GM23338 (cell line): Measurements from ENCODE around the gene S1PR3. TPM values are rescaled to one million over a fixed set of nuclear protein-coding genes. Genes with fewer than 3 reads are reported as not detected.

ENCODE experiments used
- ATAC-seq: fragments of 200-7000 bp; cut with Tn5 transposase; 3 replicates; pipeline ENCODE4 v1.9.1; 2020
- DNase-seq: peaks from one replicate; pipeline ENCODE4 v3.0.0-alpha.2; 2015; ENCODE audit warnings: low spot score
- H2AFZ ChIP-seq: fragments of 200-600 bp; sonication (generic); 2 replicates; pipeline ENCODE4 v1.8.0; 2016; ENCODE audit warnings: antibody characterized with exemption, mild to moderate bottlenecking, moderate library complexity
- H3F3A ChIP-seq: fragments of 200-600 bp; sonication (generic); replicated peaks from 2 replicates; pipeline ENCODE4 v1.8.0; 2017; ENCODE audit warnings: antibody characterized with exemption, mixed run types, low read depth
- H3K27ac ChIP-seq: fragments of 200-600 bp; sonication (generic); 2 replicates; pipeline ENCODE4 v1.6.1; 2016; ENCODE audit warnings: low read depth
- H3K27me3 ChIP-seq: fragments of 200-600 bp; sonication (generic); 2 replicates; pipeline ENCODE4 v1.8.0; 2016; ENCODE audit warnings: mild to moderate bottlenecking, mixed run types, moderate library complexity; ENCODE audit not compliant: insufficient read depth
- H3K36me3 ChIP-seq: fragments of 200-600 bp; sonication (generic); 2 replicates; pipeline ENCODE4 v1.8.0; 2016; ENCODE audit warnings: mild to moderate bottlenecking; ENCODE audit not compliant: insufficient read depth
- H3K4me1 ChIP-seq: fragments of 200-600 bp; sonication (generic); 2 replicates; pipeline ENCODE4 v1.8.0; 2016; ENCODE audit warnings: mild to moderate bottlenecking, moderate library complexity; ENCODE audit not compliant: insufficient read depth
- H3K4me2 ChIP-seq: fragments of 200-600 bp; sonication (generic); 2 replicates; pipeline ENCODE4 v1.7.1; 2017; ENCODE audit warnings: mixed run types
- H3K4me3 ChIP-seq: fragments of 200-600 bp; sonication (generic); 2 replicates; pipeline ENCODE4 v1.6.1; 2016; ENCODE audit warnings: mixed run types
- H3K79me2 ChIP-seq: fragments of 200-600 bp; sonication (generic); replicated peaks from 2 replicates; pipeline ENCODE4 v1.8.0; 2017; ENCODE audit warnings: mild to moderate bottlenecking; ENCODE audit not compliant: insufficient read depth
- H3K9me2 ChIP-seq: fragments of 200-600 bp; sonication (generic); 2 replicates; pipeline ENCODE4 v1.8.0; 2017; ENCODE audit not compliant: insufficient read depth
- H4K20me1 ChIP-seq: fragments of 200-600 bp; sonication (generic); replicated peaks from 2 replicates; pipeline ENCODE4 v1.8.0; 2017; ENCODE audit warnings: mild to moderate bottlenecking; ENCODE audit not compliant: insufficient read depth
- H3K27ac Mint-ChIP-seq: 2 replicates; pipeline ENCODE4 v1.8.0; 2020; ENCODE audit warnings: inconsistent platforms, mild to moderate bottlenecking, moderate library complexity, mixed read lengths
- H3K27me3 Mint-ChIP-seq: 3 replicates; pipeline ENCODE4 v1.8.0; 2022; ENCODE audit warnings: low read depth, mild to moderate bottlenecking, moderate library complexity, mixed read lengths, inconsistent platforms; ENCODE audit not compliant: insufficient read depth, poor library complexity
- H3K36me3 Mint-ChIP-seq: 3 replicates; pipeline ENCODE4 v1.8.0; 2021; ENCODE audit warnings: low read depth, mild to moderate bottlenecking, inconsistent platforms, moderate library complexity, mixed read lengths
- H3K4me1 Mint-ChIP-seq: 3 replicates; pipeline ENCODE4 v1.8.0; 2020; ENCODE audit warnings: mild to moderate bottlenecking, inconsistent platforms, mixed read lengths
- H3K4me3 Mint-ChIP-seq: 3 replicates; pipeline ENCODE4 v1.8.0; 2021; ENCODE audit warnings: moderate library complexity, mild to moderate bottlenecking, inconsistent platforms, mixed read lengths
- H3K9me3 Mint-ChIP-seq: 3 replicates; pipeline ENCODE4 v1.8.0; 2020; ENCODE audit warnings: moderate library complexity, mild to moderate bottlenecking, inconsistent platforms, mixed read lengths
- CREB1 ChIP-seq: fragments of 250-450 bp; sonication (Bioruptor Pico); IDR thresholded peaks from 2 replicates; pipeline ENCODE4 v1.5.0; 2020; ENCODE audit warnings: low read depth, mild to moderate bottlenecking, moderate library complexity
- CTCF ChIP-seq, 2 experiments: fragments of 200-600 bp in 1 of 2; sonication (generic) in 1 of 2; conservative IDR thresholded peaks; 2 replicates each; pipeline versions ENCODE4 v1.5.1 to v1.6.1; 2016 to 2017; ENCODE audit warnings: antibody characterized with exemption in 2 of 2, low read depth in 2 of 2, mild to moderate bottlenecking in 2 of 2, moderate library complexity in 1 of 2
- ETS1 ChIP-seq: IDR thresholded peaks from 2 replicates; pipeline ENCODE4 v1.6.1; 2016; ENCODE audit warnings: antibody characterized with exemption
- EZH2 ChIP-seq: fragments of 200-600 bp; sonication (generic); IDR thresholded peaks from one replicate; pipeline ENCODE4 v1.8.0; 2017; ENCODE audit warnings: antibody characterized with exemption, mild to moderate bottlenecking, low read depth; ENCODE audit not compliant: unreplicated experiment
- EZH2phosphoT487 ChIP-seq: fragments of 200-600 bp; sonication (generic); IDR thresholded peaks from one replicate; pipeline ENCODE4 v1.8.1; 2018; ENCODE audit warnings: antibody characterized with exemption; ENCODE audit not compliant: unreplicated experiment
- JUNB ChIP-seq: IDR thresholded peaks from one replicate; pipeline ENCODE4 v1.6.1; 2016; ENCODE audit warnings: antibody characterized with exemption; ENCODE audit not compliant: unreplicated experiment
- NANOG ChIP-seq: IDR thresholded peaks from 2 replicates; pipeline ENCODE4 v1.6.1; 2016; ENCODE audit warnings: antibody characterized with exemption, borderline replicate concordance
- POLR2AphosphoS5 ChIP-seq: IDR thresholded peaks from 2 replicates; pipeline ENCODE4 v1.6.1; 2016; ENCODE audit warnings: antibody characterized with exemption, low read depth
- REST ChIP-seq: IDR thresholded peaks from one replicate; pipeline ENCODE4 v1.6.1; 2018; ENCODE audit warnings: antibody characterized with exemption; ENCODE audit not compliant: unreplicated experiment
- STAT1 ChIP-seq: IDR thresholded peaks from one replicate; pipeline ENCODE4 v1.6.1; 2016; ENCODE audit warnings: antibody characterized with exemption; ENCODE audit not compliant: unreplicated experiment
- ZNF114 ChIP-seq: fragments of 250-450 bp; sonication (Bioruptor Pico); IDR thresholded peaks from 2 replicates; pipeline ENCODE4 v1.5.0; 2020; ENCODE audit warnings: mild to moderate bottlenecking, moderate library complexity
- ZNF331 ChIP-seq: fragments of 250-450 bp; sonication (Bioruptor Pico); IDR thresholded peaks from 2 replicates; pipeline ENCODE4 v1.5.0; 2020; ENCODE audit warnings: low read depth, mild to moderate bottlenecking, moderate library complexity
- ZNF462 ChIP-seq: fragments of 250-450 bp; sonication (Bioruptor Pico); IDR thresholded peaks from 2 replicates; pipeline ENCODE4 v1.5.0; 2020; ENCODE audit warnings: mild to moderate bottlenecking, moderate library complexity
- polyA plus RNA-seq: library from polyadenylated mRNA; unstranded; fragments of >200 nt; fragmentation: Nextera tagmentation; extraction: Ambion mirVana; gene quantifications from 2 replicates; pipeline ENCODE4 v1.2.1, GENCODE V29; 2016
- total RNA-seq: library from RNA; depleted of rRNA; stranded (reverse); fragments of >200 nt; shearing (Covaris generic); gene quantifications from 2 replicates; pipeline ENCODE4 v1.2.3, GENCODE V29; 2014

Gene S1PR3
- total and polyA plus RNA-seq, 2 experiments from 2014 or later = 2.1 to 7.6 TPM

- Histone ChIP-seq H3K4me3 (no peak overlapping the region), H3F3A (0 out of 2 replicates have a peak, but pooled peaks cover 7% of the 10 kb centered on the region), H3K27ac (no peak overlapping the region), H3K4me2 (no peak overlapping the region), H2AFZ (no peak overlapping the region), H3K79me2 (peaks cover 17% of the 10 kb centered on the region), H4K20me1 (peaks cover 4% of the 10 kb centered on the region; the same call in 1 of the 2 replicates), H3K27me3 (peaks cover 13% of the 10 kb centered on the region), H3K4me1 (peaks cover 26% of the 10 kb centered on the region), H3K36me3 (no peaks in the 10 kb centered on the region; the same call in none of the 2 replicates), H3K9me2 (no peaks in the 10 kb centered on the region)
- H3K27ac Mint-ChIP-seq = no peak overlapping the region
- H3K4me3 Mint-ChIP-seq = no peak overlapping the region
- H3K4me1 Mint-ChIP-seq = peaks cover 26% of the 10 kb centered on the region
- ATAC-seq = no peak
- no peaks in the 10 kb centered on the region for H3K9me3 Mint-ChIP-seq
- TF ChIP-seq EZH2 (no peak), ZNF114 (CRISPR knock-in tag) (no peak), EZH2phosphoT487 (no peak), JUNB (no peak), POLR2AphosphoS5 (no peak), ETS1 (no peak), STAT1 (no peak), NANOG (no peak), CREB1 (CRISPR knock-in tag) (no peak), ZNF331 (CRISPR knock-in tag) (no peak), CTCF (conservative IDR thresholded peaks at IDR 0.05; ENCODE audit: low read depth in 2 of 2) (no peak), REST (no peak), ZNF462 (no peak)
- peaks cover 8% of the 10 kb centered on the region for H3K27me3 Mint-ChIP-seq
- DNase-seq = no peak
- no peaks in the 10 kb centered on the region for H3K36me3 Mint-ChIP-seq
Observed at GRCh38 chr9:88993871-88994460, 2.7 kb downstream of the S1PR3 start.
